GM18519 (cell line): Measurements from ENCODE around the gene IGLL5.
"Not testable (repeated sequence)": the region's sequence is repeated elsewhere in the genome, so short reads cannot be mapped to it uniquely, and the experiment has no call there.

Experiments
- ATAC-seq: cut with Tn5 transposase; IDR thresholded peaks from one replicate; pipeline ENCODE4 v1.9.1; 2021; ENCODE audit warnings: mild to moderate bottlenecking, moderate library complexity; ENCODE audit not compliant: unreplicated experiment, low FRiP score

The IGLL5 gene

DNA sequence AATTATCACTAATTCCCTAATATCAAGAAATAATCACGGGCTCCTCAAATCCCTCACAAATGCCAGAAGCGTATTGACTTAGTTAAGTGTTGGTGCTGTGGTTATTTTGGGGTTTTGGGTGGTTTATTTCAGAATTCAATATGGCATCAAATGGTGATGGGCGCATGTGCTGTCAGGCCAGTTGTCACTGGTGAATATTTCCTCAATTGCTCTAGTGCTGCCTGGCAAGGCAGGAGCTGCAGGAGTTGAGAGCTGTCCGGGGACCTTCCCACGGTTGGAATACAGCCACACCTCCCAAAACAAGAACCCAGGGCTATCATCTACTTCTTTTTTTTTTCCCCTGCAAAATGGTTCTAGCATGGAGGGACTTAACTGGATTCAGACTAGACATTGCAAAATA, 10.3 kb downstream of the IGLL5 start:
- ATAC-seq: no peak

DNA sequence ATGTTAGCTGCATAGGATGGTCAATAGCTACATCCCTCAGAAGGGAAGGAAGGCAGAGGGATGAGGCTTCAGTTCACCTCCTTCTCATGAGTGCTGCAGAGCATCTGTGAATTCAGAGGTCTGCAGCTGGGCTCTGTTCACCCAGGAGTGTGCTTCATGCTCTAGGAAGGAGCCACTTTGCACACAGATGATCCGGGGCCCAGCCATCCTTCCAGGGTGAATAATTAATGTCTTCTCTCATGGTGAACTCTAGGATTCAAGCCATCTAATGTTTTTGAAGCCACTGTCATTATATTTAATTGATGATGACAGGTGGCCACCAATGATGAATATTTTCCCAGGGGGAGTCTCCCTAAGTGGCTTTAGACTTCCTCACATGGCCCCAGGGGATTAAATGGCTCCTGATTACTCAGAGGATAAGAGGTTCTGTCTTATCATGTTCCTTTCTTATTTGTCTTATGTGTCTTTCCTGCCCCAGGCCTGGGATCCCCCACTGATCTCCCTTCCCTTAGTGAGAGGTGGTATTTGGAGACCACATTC, 10.9 kb downstream of the IGLL5 start:
- not testable (repeated sequence) for ATAC-seq

DNA sequence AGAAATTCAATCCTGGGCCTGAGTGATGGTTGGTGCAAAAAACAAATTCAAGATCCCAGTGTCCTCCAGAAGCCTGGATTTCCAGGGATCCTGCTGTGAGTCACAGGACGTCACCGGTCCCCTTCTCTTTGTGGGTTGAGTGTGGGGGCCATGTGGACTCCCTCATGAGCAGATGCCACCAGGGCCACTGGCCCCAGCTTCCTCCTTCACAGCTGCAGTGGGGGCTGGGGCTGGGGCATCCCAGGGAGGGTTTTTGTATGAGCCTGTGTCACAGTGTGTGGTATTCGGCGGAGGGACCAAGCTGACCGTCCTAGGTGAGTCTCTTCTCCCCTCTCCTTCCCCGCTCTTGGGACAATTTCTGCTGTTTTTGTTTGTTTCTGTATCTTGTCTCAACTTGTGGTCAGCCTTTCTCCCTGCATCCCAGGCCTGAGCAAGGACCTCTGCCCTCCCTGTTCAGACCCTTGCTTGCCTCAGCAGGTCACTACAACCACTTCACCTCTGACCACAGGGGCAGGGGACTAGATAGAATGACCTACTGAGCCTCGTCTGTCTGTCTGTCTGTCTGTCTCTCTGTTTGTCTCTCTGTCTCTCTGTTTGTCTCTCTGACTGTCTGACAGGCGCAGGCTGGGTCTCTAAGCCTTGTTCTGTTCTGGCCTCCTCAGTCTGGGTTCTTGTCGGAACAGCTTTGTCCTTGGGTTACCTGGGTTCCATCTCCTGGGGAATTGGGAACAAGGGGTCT, 11.9 kb downstream of the IGLL5 start:
- ATAC-seq: not testable (repeated sequence)

DNA sequence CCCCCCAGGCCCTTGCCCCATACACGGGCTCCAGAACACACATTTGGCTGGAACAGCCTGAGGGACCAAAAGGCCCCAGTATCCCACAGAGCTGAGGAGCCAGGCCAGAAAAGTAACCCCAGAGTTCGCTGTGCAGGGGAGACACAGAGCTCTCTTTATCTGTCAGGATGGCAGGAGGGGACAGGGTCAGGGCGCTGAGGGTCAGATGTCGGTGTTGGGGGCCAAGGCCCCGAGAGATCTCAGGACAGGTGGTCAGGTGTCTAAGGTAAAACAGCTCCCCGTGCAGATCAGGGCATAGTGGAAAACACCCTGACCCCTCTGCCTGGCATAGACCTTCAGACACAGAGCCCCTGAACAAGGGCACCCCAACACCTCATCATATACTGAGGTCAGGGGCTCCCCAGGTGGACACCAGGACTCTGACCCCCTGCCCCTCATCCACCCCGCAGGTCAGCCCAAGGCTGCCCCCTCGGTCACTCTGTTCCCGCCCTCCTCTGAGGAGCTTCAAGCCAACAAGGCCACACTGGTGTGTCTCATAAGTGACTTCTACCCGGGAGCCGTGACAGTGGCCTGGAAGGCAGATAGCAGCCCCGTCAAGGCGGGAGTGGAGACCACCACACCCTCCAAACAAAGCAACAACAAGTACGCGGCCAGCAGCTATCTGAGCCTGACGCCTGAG, 13.1 kb downstream of the IGLL5 start:
- ATAC-seq: not testable (repeated sequence)

DNA sequence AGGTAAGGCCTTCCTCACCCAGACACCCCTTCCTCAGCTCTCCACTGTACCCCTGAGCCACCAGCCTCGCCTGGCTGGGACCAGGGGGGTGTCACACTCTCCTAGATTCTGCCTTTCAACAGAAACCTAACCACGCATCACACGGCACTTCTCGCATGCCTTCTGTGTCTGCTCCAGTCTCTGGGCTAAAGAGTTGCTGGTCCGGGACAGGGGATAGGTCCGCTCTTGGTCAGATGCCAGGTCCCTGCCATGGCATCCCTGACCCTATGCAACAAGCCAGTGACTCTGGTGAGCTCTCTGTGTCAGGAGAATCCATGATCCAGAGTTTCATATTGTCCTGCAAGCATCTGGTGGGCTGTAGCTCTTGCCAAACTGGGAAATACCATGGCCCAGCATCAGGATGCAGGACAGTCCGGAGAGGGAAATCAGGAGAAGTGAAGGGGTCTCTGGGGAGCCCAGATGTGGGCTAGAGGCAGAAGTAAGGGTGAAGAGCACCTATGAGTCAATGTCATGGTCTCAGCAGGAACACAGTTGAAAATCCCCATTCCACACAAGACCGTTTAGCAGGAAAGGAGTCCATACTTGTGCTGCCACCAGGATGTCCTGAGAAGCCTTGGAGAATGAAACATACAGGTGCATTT, 14.1 kb downstream of the IGLL5 start:
- no peak for ATAC-seq

DNA sequence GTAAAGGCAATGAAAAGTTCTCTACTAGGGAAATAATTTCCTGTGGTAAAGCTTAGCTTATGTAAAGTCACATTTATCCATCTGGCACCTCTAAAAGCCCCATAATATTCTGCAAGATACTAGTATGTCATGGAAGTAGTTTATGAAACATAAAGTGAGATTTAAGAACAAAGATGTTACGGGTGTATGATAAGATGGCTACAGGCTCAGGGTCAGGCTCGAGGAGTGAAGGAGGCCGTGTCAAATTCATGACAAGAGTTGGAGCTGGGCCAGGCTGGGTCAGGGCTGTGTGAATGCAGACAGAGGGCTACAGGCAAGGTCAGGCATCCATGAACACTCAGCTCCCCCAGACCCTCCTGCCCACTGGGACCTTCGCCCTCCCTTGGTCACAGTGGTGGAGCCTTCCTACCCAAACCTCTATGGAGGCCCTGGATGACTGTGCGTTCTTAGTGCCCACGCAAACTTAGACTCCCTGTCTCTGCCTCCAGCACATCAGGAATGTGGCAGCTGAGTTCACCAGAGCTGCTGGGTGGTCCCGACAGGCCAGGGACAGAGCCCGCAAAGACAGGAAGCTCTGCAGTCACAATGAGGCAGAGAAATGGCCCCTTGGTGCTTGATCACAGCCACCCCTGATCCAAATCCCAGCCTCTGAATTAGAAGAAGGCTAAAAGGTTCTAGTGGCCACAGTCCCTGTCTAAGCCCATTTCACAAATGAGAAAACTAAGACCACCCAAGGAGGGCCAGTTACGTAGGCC, 14.8 kb downstream of the IGLL5 start:
- no peak for ATAC-seq

DNA sequence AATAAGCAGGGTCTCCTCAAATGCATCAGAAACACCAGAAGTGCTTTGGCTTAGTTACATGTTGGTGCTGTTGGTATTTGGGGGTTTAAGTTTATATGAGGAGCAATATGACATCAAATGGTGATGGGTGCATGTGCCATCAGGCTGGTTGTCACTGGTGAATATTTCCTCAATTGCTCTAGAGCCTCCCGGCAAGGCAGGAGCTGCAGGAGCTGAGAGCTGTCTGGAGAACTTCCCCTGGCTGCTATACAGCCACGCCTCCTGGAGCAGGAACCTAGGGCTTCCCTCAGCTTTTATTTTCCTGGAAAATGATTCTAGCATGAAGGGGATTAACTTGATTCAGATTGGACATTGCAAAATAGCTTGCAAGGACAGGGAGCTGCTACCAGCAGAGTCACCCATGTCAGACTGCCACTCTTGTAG, 15.8 kb downstream of the IGLL5 start:
- no peak for ATAC-seq

DNA sequence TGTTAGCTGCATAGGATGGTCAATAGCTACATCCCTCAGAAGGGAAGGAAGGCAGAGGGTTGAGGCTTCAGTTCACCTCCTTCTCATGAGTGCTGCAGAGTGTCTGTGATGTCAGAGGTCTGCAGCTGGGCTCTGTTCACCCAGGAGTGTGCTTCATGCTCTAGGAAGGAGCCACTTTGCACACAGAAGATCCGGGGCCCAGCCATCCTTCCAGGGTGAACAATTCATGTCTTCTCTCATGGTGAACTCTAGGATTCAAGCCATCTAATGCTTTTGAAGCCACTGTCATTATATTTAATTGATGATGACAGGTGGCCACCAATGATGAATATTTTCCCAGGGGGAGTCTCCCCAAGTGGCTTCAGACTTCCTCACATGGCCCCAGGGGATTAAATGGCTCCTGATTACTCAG, 16.2 kb downstream of the IGLL5 start:
- not testable (repeated sequence) for ATAC-seq

DNA sequence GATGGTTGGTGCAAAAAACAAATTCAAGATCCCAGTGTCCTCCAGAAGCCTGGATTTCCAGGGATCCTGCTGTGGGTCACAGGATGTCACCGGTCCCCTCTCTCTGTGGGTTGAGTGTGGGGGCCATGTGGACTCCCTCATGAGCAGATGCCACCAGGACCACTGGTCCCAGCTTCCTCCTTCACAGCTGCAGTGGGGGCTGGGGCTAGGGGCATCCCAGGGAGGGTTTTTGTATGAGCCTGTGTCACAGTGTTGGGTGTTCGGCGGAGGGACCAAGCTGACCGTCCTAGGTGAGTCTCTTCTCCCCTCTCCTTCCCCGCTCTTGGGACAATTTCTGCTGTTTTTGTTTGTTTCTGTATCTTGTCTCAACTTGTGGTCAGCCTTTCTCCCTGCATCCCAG, 17.1 kb downstream of the IGLL5 start:
- ATAC-seq: not testable (repeated sequence)

DNA sequence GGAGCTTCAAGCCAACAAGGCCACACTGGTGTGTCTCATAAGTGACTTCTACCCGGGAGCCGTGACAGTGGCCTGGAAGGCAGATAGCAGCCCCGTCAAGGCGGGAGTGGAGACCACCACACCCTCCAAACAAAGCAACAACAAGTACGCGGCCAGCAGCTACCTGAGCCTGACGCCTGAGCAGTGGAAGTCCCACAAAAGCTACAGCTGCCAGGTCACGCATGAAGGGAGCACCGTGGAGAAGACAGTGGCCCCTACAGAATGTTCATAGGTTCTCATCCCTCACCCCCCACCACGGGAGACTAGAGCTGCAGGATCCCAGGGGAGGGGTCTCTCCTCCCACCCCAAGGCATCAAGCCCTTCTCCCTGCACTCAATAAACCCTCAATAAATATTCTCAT, 18.8 kb downstream of the IGLL5 start:
- not testable (repeated sequence) for ATAC-seq

DNA sequence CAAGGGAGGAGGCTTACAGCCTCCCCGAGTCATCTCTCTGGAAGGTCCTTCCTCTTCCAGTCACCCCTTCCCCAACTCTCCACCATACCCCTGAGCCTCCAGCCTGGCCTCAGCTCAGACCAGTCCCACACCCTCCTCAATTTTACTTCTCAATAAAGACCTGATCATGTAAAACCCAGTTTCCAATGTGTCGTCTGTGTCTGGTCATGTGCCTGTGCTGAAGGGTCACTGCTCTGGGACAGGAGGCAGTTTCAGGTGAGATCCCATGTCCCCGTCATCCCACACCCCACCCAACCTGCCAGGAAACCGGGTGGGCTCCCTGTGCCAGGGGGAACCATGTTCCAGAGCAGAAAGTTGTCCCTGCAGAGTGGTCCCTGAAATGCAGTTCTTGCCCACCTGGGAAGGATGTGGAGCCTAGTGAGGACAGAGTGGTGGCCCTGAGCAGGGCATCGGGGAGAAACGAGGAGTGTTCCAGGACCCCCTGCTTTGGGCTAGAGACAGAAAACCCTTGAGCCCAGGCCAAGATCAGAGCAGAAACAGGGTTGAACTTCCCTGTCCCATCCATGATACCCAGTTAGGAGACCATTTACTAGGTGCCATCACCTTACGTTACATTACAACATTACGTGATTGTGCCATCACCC, 19.4 kb downstream of the IGLL5 start:
- no peak for ATAC-seq

DNA sequence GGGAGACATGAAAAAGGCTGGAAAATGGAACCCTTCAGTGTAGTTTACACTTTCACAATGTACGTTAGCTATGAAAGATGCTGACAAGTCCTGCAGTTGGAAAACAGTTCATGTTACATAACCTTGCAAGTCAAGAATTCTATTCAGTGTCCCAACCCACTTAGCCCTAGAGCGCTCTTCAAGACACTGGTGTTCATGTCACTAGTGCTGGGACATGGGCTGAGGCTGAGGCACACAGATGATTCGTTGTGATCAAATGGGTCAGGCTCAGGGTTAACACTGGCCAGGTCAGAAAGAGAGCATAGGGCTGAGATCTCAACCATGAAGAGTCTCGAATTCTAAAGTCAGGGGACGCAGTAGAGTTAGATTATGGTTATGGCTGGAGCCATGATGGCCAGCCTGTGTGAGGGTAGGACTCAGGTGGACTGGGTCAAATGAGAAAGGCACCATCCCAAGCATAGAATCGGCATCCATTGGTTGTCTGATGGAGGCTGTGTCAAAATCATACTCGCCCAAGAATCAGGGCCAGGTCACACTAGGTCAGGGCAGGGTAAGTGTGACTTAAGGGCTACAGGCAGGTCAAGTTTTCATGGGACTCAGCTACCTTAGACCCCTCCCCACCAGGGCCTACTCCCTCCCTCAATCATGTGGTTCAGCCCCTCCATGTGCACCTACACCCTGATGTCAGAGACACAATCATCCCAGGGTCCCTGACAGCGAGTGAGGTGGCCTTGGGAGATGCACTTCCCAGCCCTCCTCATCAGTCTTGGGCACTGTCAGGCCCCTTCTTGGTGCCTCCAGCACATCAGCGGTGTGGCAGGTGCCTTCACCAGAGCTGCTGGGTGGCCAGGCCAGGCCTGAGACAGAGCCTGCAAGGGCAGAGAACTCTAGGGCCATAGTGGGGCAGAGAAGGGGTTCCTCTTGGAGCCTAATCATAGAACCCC, 20.2 kb downstream of the IGLL5 start:
- ATAC-seq: no peak

DNA sequence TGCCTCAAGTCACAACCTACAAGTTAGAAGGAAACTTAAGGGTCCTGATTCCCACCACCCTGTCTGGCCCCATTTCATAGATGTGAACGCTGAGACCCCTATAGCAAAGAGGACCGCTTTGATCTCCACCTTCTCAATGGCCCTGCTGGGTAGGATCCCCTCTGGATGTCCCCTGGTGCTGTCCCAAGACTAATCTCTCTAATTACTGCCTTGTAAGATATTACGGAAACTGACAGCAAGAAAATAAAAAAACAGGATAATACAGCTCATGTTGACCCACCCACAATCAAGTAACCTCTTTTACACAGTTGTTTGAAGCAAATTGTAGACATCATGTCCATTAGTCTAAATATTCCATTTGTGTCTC, 20.9 kb downstream of the IGLL5 start:
- ATAC-seq: no peak

DNA sequence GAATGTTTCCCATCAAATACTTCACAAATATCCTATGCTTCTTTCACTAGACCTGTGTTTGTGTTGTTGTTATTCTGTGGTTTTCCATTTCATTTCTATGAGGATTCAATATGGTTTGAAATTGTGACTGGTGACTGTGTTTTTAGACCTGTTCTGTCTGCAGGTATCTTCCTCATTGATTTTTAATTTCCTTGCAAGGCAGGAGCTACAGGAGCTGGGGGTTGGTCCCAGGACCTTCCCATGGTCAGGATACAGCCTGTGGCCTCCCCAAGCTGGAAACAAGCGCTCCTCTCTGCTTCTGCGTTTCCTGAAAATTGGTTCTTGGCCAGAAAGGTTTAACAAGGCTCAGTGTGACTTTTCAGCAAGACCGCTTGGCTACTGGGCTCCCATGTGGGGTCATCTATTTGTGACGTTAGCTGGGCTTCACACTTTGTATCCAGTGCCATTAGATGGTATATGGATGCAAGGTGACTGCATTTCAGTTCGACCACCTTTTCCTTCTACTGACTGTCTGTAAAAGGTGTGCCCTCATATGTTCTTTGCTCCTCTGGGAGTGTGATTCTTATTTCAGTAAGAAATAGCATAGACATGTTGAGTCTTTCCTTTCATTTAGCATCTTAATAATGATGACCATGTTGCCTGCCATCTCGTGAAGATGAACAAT, 21.5 kb downstream of the IGLL5 start:
- no peak for ATAC-seq

DNA sequence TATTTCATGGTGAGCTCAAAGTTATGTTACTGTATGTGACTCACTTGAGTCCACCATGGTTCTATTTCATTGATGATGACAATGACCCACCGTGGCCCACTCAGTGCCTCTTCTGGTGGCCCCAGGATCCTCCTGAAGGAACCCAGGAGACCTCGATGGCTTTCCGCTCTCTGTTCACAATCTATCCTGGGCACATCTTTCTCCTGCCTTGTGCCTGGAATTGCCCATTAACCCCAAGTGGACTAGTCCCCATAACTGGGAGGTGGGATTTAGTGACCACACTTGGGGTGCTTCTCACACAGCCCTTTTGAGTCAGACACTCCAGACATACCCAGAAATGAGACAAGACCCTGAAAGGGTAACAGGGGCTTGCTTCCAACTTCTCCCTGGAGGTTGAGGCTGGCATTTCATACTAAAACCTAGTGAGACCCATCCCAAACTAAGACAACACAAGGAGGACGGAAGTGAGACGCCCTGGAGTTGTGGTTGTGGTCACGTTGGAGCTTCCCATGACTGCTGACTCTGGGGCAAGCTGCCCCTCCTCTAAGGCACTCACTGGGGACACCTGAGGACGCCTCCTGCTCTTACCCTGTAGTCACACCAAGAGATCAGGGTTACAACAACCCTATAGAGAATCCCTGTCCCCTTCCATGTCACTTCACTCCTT, 22.1 kb downstream of the IGLL5 start:
- ATAC-seq: no peak

DNA sequence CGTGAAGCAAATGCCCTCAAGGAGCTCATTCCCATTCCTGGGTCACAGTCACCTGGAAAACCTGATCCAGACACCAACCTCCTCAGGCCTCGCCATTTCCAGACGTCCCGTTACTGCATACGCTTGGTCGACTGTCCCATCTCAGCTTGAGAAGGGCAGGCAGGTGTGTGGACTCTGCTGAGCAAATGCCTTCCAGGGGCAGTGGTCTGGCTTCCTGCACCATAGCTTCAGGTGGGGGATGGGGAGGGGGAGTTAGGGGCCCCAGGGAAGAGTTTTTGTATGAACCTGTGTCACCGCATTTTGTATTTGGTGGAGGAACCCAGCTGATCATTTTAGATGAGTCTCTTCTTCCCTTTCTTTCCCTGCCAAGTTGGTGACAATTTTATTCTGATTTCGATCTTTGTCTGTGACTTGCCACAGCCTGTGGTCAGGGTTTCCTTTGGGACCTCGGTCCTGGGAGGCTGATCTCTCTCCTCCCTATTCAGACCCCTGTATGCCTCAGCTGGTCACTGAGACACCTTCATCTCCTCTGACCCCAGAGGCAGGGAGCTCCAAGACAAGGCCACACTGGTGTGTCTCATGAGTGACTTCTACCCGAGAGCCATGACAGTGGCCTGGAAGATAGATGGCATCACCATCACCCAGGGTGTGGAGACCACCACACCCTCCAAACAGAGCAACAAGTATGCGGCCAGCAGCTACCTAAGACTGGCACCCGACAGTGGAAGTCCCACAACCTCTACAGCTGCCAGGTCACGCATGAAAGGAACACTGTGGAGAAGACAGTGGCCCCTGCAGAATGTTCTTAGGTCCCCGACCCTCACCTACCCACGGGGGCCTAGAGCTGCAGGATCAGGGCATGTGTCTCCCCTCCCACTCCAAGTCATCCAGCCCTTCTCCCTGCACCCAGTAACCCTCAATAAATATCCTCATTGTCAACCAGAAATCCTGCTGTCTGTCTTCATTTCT, 22.9 kb downstream of the IGLL5 start:
- ATAC-seq: no peak
